HG03139 (cell line): Measurements from ENCODE around the gene MGAT5.
"Not testable (repeated sequence)": the region's sequence is repeated elsewhere in the genome, so short reads cannot be mapped to it uniquely, and the experiment has no call there.

Experiments used
- ATAC-seq: cut with Tn5 transposase; IDR thresholded peaks from one replicate; pipeline ENCODE4 v1.9.1; 2021; ENCODE audit not compliant: unreplicated experiment

Gene MGAT5

DNA sequence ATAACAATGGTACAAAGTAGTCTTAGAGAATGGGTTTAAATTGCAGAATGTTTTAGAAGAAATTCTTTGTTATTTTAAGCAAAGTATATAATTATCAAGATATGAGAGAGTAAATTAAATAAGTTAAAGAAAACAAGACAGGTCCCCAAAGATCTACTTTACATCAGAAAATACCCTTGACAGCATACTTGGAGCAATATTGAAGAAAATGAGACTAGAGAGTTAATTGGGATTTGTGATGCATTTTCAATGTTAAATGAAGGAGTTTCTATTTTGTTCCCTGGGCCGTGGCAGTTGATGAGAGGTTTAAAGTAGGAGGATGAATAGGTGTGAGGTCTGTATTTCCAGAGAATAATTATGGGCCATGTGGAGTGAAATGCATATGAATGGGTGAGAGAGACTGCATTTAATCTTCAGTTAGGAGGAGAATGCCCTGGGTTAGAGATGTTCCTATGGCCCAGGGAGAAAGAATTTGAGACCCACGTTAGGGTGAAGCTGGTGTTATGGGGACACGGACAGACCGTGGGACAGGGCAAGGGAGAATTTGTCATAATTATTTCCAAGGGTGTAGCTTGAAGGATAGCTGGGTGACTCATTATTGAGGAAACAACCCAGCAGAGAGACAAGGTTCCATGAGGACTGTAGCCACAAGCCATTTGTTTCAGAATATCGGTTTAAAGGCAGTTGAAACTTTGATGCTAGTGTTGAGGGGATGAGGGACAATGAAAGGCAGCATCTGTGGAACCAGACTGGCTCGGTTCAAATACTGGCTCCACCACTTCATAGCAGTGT, 22.7 kb downstream of the MGAT5 start:
- ATAC-seq = no peak

DNA sequence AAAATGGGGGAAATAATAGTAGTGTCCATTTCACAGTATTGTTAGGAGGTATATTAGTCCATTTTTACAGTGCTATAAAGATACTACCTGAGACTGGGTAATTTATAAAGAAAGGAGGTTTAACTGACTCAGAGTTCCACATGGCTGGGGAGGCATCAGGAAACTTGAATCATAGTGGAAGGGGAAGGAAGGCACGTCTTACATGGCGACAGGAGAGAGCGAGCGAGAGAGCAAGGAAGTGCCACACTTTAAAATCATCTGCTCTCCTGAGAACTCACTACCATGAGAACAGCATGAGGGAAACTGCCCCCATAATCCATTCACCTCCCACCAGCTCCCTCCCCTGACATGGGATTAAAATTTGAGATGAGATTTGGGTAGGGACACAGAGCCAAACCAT, 23.4 kb downstream of the MGAT5 start:
- no peak for ATAC-seq

DNA sequence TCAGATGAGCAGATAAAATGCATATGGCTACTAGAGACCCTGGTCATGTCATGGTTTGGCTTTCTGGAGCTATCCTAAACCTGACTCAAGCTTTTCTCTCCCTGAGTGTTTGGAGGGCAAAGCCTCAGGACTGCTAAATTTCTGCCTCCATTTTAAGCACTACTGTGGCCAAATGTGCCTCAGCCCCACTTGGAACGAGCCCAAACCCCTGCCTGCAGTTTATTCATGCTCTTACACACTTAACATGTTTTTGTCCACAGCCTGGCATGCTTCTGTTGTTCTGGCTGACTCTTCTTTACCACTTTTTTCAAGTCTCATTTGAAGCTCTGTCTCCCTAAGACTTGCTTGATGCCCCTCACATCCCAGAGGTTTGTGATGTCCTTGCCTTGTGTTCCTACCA, 24.7 kb downstream of the MGAT5 start:
- ATAC-seq = no peak

DNA sequence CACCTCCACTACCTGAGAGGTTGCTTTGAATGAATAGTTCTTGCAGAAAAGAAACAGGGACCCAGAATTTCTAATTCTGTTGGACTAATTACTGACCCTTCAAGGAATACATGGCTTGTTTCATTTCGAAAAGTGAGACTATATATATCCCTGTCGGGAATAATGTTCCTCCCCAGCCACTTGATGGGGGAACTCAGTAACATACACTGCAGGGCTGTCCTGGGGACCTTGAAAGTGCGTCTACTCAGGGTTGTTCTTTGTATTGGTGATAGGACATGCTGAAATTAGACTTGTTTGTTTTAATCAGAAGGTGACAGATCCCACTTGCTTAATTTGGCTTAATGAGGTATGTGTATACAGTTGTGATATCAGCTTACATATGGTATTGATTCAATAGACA, 25.5 kb downstream of the MGAT5 start:
- no peak for ATAC-seq

DNA sequence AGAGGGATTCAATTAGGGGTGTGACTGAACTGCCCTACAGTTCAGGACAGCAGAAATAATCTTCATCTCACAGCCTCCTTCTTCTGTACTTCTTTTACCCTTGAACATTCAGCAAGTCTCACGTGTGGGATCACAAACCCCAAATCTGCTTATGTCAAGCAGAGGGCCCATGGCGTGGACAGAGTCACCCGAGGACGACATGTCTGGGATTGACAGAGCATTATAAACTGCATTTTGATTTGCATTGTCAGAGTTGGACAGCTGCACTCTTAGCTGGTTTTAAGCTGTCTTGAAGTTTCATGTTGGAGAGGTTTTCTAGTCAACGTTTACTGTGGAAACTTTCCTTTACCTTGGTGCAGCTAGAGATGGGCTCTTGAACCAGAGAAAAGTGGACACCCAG, 26.4 kb downstream of the MGAT5 start:
- no peak for ATAC-seq

DNA sequence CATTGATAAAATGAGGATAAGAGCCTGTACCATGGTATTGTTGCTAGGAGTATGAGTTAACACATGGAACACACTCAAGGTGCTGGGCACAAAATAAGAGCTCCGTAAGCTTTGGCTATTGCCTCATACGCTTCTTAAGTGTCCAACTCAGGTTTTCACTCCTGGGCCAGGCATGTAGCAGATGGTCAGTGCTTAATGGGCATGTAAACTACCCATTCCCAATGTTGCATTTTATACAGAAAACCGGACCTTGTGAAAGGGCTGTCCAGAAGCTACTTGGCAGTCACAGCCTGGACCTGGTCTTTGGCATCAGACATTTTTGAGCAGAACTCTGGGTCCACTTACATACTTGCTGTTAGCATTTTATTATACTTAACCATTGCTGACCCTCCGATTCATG, 26.9 kb downstream of the MGAT5 start:
- ATAC-seq = no peak

DNA sequence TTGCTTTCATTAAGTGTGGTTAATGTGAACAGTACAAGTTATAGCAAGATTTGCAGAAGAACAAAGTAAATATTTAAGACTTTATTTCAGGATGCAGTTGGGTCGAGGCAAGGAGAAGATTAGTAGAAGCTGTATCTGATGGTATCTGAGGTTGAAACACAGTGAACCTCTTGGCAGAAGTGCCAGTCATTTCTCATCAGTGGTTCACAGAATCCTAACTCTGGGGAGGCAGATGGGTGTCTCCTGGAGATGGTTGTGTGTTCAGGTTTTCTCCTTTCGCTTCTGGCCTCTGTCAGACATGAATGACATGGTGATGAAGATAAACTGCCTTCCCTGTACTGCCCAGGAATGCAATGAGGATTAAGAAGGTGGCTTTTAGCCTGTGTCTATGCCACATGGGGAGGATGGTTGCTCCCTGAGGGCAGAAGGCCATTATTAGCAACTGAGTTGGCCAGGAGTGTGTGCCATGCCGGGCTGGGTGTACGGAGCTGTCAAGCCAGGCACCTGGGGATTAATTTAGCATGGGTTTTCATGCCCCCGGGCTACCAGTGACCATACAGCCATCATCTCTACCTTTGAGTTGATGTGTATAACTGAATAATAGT, 28.0 kb downstream of the MGAT5 start:
- no peak for ATAC-seq

DNA sequence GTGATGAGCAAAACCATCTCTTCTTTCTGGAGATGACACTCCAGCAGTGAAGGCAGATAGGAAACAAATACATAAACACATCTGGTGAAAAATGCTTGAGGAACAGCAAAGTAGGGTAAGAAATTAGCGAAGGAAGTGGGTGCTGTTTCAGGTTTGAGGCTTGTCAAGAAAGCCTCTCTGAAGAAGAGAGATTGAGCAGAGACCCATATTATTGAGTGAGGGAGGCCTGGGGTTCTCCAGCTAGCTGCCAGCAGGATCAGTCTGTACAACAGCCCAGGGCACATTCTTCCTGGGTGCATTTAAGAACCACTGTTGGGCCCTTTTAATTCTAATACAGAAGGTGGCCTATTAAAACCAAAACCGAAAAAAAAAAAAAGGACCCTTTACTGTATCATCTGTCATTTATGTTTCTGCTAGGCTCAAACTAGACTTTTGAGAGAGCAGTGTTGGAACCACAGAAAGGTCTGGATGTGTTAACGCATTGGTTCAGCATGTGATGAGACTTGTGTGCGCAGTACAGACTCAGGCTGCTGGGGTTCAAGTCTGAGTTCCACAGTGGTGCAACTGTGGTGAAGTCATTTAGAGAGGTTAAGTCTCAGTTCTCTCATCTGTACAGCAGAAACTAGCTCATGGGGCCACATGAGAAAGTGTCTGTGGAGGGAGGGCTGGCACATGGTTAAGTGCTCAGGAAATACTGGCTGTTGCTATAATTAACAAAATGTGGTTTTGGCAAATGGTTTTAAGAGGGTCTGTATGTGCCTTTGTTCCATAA, 28.9 kb downstream of the MGAT5 start:
- ATAC-seq = peak; percentile 83

DNA sequence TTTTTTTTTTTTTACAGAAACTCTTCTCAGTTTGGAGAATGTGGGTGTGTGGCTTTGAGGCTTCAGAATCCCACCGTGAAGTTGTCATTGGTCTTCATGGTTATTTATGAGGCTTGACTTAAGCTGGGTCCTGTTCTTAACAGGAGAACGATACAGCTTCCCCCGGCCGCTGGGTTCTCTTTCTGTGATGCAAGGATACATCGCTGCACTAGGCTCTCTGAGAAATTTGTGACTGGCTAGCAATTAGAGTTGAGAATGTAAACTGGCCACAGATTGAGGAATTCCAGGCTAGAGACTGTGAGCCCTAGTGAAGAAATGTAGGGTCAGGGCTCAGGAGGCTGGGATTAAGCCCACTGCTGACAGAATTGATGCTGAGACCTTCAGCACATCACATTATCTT, 29.8 kb downstream of the MGAT5 start:
- ATAC-seq = no peak

DNA sequence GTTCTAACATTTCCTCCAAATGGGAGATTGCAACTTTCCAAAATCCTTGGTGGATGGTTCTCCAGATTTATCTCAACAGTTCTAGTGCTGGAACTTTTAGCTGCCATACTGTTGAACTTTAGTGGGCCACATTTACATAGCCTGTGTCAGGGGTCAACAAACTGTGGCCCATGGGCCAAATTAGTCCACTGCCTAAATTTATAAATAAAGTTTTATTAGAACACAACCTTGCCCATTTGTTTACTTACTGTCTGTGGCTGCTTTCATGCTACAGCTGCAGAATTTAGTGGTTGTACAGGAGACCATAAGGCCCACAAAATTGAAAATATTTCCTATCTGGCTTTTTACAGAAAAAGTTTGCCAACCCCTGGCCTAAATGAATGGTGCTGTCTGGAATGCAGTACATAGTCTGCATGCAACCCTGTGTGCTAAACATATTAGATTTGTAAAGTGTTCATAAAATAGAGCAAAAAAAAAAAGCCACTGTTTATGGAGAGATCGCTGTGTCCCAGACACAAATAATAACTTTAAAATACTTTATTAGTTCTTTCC, 30.3 kb downstream of the MGAT5 start:
- ATAC-seq = no peak

DNA sequence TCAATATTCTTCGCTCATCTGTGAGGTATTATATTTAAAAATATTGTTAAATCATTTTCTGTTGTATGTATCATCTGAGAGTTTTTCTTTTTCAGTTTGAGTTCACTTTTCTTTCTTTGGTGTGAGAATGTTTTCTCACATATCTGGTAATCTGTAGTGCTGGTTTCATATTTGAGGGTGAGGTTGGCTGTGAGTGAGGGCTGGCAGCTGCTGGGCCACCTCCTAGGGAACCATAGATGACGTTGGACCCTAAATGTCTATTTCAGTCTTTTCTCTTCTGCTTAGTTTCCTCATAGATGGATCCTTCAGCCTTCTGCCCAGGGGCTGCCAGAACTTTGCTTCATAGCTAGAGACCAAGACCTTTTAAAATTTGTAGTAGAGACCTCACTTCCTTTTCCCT, 33.5 kb downstream of the MGAT5 start:
- peak; percentile 33 for ATAC-seq

DNA sequence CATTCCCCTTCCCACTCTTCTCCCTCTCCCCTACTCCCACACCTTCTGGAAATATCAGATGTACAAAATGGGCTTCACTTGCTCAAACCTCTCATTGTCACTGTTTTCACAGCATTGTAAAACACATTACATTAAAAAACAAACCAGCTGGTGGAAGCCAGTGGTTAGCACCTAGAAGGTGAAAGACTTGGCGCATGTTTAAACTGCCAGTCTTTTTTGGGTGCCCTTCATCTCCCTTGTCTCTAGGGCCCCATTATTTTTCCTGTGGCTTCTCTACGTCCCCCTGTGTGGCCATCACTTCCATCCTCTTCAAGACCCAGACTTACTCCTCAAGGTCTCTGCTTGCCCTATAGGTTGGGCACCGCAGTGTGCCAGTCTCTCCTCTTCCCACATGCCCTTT, 34.9 kb downstream of the MGAT5 start:
- no peak for ATAC-seq

DNA sequence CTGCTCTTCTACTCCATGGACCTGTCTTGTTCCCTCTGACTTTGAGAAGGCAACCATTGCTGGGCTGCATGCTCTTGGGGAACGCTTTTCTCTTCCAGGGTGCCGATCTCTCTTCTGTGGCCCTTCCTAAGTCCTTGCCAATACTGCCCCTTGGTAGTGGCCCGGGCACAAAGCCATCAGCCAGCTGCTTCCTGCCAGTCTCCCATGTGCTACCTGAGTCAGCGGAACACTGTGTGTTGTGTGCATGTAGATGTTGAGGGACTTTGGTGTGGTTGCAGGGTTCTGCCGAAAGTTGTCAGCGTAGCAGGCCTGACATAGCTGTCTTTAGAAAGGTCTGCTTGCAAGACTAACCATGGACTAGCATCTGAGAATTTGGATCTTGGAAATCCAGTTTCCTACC, 35.4 kb downstream of the MGAT5 start:
- no peak for ATAC-seq

DNA sequence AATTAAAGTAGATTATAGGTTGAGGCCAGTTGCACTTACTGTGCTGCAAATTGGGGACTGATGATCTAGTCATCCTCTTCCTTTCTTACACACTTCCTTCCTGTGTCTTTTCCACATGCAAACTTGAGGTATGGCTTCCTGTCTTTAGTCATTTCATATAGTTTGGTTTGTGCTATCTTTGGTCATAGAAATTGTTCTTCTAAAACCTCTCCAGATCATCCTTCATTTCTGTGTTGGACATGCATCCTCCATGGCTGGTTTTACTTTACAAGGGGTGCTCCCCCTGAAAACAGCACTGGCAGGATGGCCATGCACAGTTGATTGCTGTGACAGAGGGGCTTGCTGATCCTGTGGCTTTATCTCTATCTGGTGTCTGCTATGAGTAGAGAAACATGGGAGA, 36.5 kb downstream of the MGAT5 start:
- ATAC-seq = peak; percentile 57

DNA sequence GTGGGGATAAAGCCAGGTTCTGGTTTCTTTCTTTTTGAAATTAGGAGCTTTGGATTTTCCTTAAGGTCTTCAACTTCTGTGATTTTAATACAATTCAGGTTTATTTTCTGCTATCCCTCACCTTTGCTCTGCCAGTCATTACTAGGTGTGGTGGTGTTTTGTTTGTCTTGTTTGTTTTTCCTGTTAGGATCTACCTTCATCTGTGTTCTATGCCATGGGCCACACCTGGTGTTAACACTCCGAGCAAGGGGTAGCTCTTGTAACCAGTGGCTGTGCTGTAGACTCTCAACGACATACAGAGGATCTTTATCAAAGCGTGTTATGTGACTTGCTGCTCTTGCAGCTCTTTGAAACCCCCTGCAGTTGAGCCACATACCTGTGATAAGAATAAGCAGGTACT, 38.6 kb downstream of the MGAT5 start:
- ATAC-seq = no peak

DNA sequence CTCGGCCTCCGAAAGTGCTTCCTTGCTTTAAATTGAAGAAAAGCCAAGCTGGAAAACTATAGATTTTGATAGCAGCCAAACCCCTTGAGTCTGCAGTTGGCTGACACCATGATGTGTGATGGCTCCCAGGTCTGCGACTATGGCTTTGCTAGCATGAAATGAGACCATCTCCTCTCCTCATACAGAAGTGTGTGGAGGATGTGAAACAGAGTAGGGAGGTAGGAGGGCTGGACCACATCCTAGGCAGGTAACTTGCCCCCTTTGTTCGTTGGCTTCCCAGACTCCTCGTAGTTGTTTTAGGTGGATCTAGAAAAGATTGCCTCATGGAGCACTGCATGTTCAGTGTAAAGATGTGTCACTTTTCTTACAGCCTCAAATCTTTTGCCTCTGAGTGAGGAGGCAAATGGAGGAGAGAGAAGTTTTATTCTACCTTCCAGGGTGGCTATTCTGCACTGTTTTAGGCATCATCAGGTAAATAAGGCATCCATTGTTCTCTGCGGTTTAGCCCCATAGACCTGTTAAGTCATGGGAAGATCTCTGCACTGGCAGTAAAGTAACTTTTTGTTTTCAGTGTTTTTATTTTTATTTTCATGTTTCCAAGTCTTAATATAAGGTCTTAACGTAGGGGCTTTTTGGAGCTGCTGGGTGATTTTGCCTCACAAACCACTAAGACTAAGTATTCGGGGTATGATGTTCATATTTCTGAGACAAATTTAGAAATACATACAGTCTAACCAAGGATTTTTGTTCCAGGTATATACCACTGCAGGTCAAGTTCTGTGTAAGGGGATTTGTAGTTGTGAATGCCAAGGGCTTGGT, 40.1 kb downstream of the MGAT5 start:
- ATAC-seq = no peak

DNA sequence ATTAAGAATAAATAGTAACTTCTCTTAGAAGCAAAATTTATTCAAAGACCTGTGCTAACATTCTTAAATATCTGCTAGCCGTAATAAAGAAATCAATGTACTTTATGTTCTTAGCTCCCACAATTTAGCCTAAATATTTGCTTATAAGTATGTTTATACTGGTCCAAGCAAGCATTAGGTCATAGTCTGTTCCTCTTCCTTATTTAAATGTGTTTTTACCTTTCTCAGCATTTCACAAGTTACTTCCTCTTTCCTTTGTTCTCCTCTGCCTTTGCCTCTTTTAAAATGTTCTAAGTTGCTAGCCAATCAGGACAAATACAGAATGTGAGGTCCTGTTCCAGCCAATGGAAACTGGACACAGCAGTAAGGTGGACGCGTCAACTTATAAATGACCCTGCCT, 40.7 kb downstream of the MGAT5 start:
- not testable (repeated sequence) for ATAC-seq

DNA sequence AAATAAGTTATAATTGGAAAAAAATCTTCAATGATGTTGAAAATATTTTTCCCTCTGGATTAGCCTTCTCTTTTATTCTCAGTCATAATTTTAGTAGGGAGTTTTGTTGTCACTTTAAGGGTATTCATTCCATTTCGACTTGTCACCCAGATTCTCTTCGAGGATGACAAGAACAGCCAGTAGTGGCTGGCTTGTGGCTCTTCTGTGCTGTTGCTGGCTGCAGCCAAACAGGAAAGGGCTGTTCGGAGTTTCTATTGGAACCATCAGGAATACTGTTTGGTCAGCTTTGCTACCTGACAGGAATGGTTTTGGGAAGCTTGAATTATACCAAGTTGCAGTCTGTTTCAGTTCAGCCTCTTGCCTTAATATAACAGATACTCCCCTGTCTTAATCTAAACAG, 41.6 kb downstream of the MGAT5 start:
- no peak for ATAC-seq

DNA sequence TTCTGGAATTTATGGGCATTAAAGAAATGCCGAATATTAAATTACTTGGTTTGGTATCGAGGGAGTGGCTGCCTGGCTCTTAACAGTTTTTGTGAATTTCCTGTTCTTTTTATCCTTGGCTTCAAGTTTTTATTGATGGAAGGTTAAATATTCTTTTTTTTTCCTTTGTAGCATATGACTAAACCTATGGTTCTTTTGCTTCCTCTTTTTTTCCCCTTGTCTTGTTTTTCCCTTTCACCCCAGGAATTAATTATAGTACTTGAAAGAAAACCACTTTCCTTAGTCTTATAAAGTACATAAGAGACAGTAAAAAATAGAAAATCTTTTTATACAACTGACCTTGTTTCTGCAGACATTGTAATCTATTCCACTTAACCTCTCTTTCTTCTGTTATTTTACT, 42.4 kb downstream of the MGAT5 start:
- no peak for ATAC-seq

DNA sequence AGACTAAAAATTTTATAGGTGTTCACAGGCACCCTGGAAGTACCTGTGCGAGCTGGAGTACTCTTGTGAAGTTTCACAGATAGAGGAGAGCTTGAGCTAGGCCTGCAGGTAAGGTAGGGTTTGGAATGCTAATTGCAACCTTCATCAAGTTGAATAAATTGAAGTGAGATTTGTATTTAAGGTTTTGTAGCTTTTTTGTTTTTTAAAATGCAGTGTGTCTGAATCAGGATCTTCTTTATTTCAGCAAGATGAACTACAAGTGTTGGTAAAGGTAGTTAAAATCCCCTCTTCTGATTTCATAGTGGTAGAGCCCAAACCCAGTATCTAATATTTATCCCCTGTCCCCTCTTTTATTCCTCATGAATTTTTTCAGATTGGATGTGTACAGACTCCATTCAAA, 45.5 kb downstream of the MGAT5 start:
- ATAC-seq = no peak

DNA sequence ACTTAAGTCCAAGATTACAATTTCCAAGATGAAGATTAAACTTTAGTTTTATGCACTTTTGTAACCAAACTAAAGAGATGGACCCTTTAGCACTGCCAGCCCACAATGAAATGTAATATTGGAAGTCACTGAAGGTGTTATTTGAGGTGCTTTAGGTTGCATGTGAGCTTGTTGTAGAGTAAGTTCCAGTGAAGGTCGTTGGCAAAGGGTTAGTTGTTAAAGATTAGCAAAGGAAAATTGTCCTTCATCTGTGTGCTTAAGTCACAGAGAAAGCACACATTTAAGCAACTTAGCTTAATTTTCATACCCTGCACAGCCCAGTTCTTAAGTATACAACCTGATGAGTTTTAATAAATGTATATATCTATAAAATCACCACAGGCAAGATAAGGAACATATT, 46.7 kb downstream of the MGAT5 start:
- no peak for ATAC-seq
